Liver (tissue), 9 donors: ENCODE measurements around the gene ARSD. TPM values are rescaled to one million over a fixed set of nuclear protein-coding genes. Genes with fewer than 3 reads are reported as not detected.
A peak's percentile ranks its signal among the peaks of the same experiment; 100 is the strongest.
"Not testable (repeated sequence)": the region's sequence is repeated elsewhere in the genome, so short reads cannot be mapped to it uniquely, and the experiment has no call there.

ENCODE experiments used
- DNase-seq: peaks from one replicate; pipeline ENCODE4 v3.0.0-alpha.2; 2017; ENCODE audit warnings: low spot score
- H3K27ac ChIP-seq, 2 donors: one replicate each; pipeline ENCODE4 v1.7.0; 2013; ENCODE audit warnings: inconsistent platforms in 2 of 2, low read length in 2 of 2, control low read depth in 1 of 2, low read depth in 1 of 2, mild to moderate bottlenecking in 1 of 2
- H3K27me3 ChIP-seq, 4 donors: one replicate each; pipeline versions ENCODE4 v1.6.1 to v1.7.0; 2013; ENCODE audit warnings: low read length in 3 of 4, inconsistent platforms in 1 of 4, mild to moderate bottlenecking in 1 of 4, moderate library complexity in 1 of 4; ENCODE audit not compliant: control insufficient read depth in 4 of 4, insufficient read depth in 4 of 4
- H3K36me3 ChIP-seq, 4 donors: one replicate each; pipeline versions ENCODE4 v1.6.1 to v1.7.0; 2013; ENCODE audit warnings: low read length in 3 of 4, mild to moderate bottlenecking in 3 of 4, low read depth in 1 of 4, moderate library complexity in 1 of 4; ENCODE audit not compliant: control insufficient read depth in 4 of 4, insufficient read depth in 3 of 4
- H3K4me1 ChIP-seq, 4 donors: one replicate each; pipeline versions ENCODE4 v1.6.1 to v1.7.0; 2013; ENCODE audit warnings: low read length in 3 of 4, mild to moderate bottlenecking in 3 of 4, moderate library complexity in 1 of 4; ENCODE audit not compliant: control insufficient read depth in 4 of 4, insufficient read depth in 4 of 4
- H3K4me3 ChIP-seq, 3 donors: one replicate each; pipeline versions ENCODE4 v1.6.1 to v1.7.0; 2013; ENCODE audit warnings: low read length in 3 of 3, control low read depth in 1 of 3, low read depth in 1 of 3, mild to moderate bottlenecking in 1 of 3
- H3K9ac ChIP-seq, 2 donors: one replicate each; pipeline ENCODE4 v1.7.0; 2013; ENCODE audit warnings: low read length in 2 of 2, mild to moderate bottlenecking in 2 of 2, moderate library complexity in 2 of 2, control low read depth in 1 of 2, low read depth in 1 of 2
- H3K9me3 ChIP-seq, 4 donors: one replicate each; pipeline versions ENCODE4 v1.6.1 to v1.7.0; 2013; ENCODE audit warnings: low read length in 3 of 4; ENCODE audit not compliant: control insufficient read depth in 4 of 4
- ATF3 ChIP-seq: IDR thresholded peaks from 2 replicates; pipeline ENCODE4 v1.6.1; 2016; ENCODE audit warnings: antibody characterized with exemption
- EGR1 ChIP-seq, 2 donors: IDR thresholded peaks; 2 replicates each; pipeline ENCODE4 v1.6.1; 2016 to 2018; ENCODE audit warnings: antibody characterized with exemption in 2 of 2, low read depth in 2 of 2
- GABPA ChIP-seq, 2 donors: IDR thresholded peaks in 1 of 2; conservative IDR thresholded peaks in 1 of 2; 2 replicates each; pipeline ENCODE4 v1.6.1; 2016; ENCODE audit warnings: antibody characterized with exemption in 2 of 2, mild to moderate bottlenecking in 1 of 2, moderate library complexity in 1 of 2
- HNF4A ChIP-seq, 2 donors: conservative IDR thresholded peaks; 2 replicates each; pipeline ENCODE4 v1.6.1; 2016; ENCODE audit warnings: antibody characterized with exemption in 2 of 2, mild to moderate bottlenecking in 2 of 2
- MAX ChIP-seq: IDR thresholded peaks from 2 replicates; pipeline ENCODE4 v1.6.1; 2016; ENCODE audit warnings: antibody characterized with exemption
- NR2F2 ChIP-seq: IDR thresholded peaks from 2 replicates; pipeline ENCODE4 v1.6.1; 2016; ENCODE audit warnings: antibody characterized with exemption
- RXRA ChIP-seq, 2 donors: IDR thresholded peaks; 2 replicates each; pipeline ENCODE4 v1.6.1; 2017 to 2018; ENCODE audit warnings: antibody characterized with exemption in 2 of 2, mild to moderate bottlenecking in 1 of 2
- TAF1 ChIP-seq: conservative IDR thresholded peaks from 2 replicates; pipeline ENCODE4 v1.6.1; 2016; ENCODE audit warnings: antibody characterized with exemption, mild to moderate bottlenecking
- YY1 ChIP-seq: IDR thresholded peaks from 2 replicates; pipeline ENCODE4 v1.6.1; 2016; ENCODE audit warnings: antibody characterized with exemption, mild to moderate bottlenecking
- WGBS: extraction: QIAGEN DNeasy Blood & Tissue Kit; methylation state at CpG from one replicate; pipeline ENCODE4 v1.1.7; 2013; 5-methylcytosine and 5-hydroxymethylcytosine counted together
- polyA plus RNA-seq, 2 donors: library from polyadenylated mRNA; stranded (reverse) in 1 of 2; unstranded in 1 of 2; fragments of 200-250 nt in 1 of 2; fragments of >200 nt in 1 of 2; fragmentation: Nextera tagmentation in 1 of 2; extraction: Ambion mirVana in 1 of 2; gene quantifications; one replicate each; pipeline versions ENCODE4 v1.2.1 to v1.2.3, GENCODE V29; 2013 to 2015
- total RNA-seq, 2 donors: library from RNA; depleted of rRNA; stranded (reverse); fragments of >200 nt; gene quantifications; one replicate each; pipeline ENCODE4 v1.2.3, GENCODE V29; 2014
- TF ChIP-seq, protein P1 (sequence below): IDR thresholded peaks from 2 replicates; pipeline ENCODE4 v1.6.1; 2016; ENCODE audit warnings: antibody characterized with exemption, mild to moderate bottlenecking
- donor health status: healthy.
- donor health status: healthy.
- donor health status: healthy.
- donor health status: healthy.
- donor health status: healthy.

The ARSD gene
- total and polyA plus RNA-seq, 4 donors, result 11.3 to 42.4 (median 19.5) TPM

- H3K27ac ChIP-seq, result peak overlapping the region; percentile 95 to 97
Observed at GRCh38 chrX:2928191-2928582, 952 bp downstream of the ARSD start.

GRCh38 chrX:2926664-2927275 is 2.4 kb downstream of the ARSD start:
- WGBS, result 98% methylated on average over 15 of the region's 15 CpGs
- Histone ChIP-seq H3K4me1 (peaks cover 0 to 9% (median 0%) of the 10 kb centered on the region in 4 donors), H3K4me3 (no peak overlapping the region), H3K27me3 (no peaks in the 10 kb centered on the region), H3K36me3 (peaks cover 0 to 12% (median 6%) of the 10 kb centered on the region in 4 donors), H3K27ac (no peak overlapping the region), H3K9ac (no peak overlapping the region), H3K9me3 (no peaks in the 10 kb centered on the region)
- DNase-seq, result no peak
- no peak for TF ChIP-seq TAF1
- TF ChIP-seq, protein P1, sequence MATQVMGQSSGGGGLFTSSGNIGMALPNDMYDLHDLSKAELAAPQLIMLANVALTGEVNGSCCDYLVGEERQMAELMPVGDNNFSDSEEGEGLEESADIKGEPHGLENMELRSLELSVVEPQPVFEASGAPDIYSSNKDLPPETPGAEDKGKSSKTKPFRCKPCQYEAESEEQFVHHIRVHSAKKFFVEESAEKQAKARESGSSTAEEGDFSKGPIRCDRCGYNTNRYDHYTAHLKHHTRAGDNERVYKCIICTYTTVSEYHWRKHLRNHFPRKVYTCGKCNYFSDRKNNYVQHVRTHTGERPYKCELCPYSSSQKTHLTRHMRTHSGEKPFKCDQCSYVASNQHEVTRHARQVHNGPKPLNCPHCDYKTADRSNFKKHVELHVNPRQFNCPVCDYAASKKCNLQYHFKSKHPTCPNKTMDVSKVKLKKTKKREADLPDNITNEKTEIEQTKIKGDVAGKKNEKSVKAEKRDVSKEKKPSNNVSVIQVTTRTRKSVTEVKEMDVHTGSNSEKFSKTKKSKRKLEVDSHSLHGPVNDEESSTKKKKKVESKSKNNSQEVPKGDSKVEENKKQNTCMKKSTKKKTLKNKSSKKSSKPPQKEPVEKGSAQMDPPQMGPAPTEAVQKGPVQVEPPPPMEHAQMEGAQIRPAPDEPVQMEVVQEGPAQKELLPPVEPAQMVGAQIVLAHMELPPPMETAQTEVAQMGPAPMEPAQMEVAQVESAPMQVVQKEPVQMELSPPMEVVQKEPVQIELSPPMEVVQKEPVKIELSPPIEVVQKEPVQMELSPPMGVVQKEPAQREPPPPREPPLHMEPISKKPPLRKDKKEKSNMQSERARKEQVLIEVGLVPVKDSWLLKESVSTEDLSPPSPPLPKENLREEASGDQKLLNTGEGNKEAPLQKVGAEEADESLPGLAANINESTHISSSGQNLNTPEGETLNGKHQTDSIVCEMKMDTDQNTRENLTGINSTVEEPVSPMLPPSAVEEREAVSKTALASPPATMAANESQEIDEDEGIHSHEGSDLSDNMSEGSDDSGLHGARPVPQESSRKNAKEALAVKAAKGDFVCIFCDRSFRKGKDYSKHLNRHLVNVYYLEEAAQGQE, result no peak
- no peak for TF ChIP-seq HNF4A (conservative IDR thresholded peaks at IDR 0.05)
- no peak for TF ChIP-seq YY1
- TF ChIP-seq NR2F2, result no peak
- no peak for TF ChIP-seq MAX
- no peak for TF ChIP-seq RXRA (IDR thresholded peaks at IDR 0.05)
- no peak for TF ChIP-seq GABPA (IDR thresholded peaks at IDR 0.05 in 1 of 2, conservative IDR thresholded peaks at IDR 0.05 in 1 of 2)

More at GRCh38 chrX:2928191-2928582, 952 bp downstream of the ARSD start:
- Histone ChIP-seq H3K9ac (no peak overlapping the region), H3K4me1 (peaks cover 0 to 9% (median 0%) of the 10 kb centered on the region in 4 donors), H3K36me3 (peaks cover 0 to 7% (median 3%) of the 10 kb centered on the region in 4 donors), H3K27me3 (no peaks in the 10 kb centered on the region), H3K9me3 (no peaks in the 10 kb centered on the region), H3K4me3 (peak overlapping the region; percentile 45 to 79 (median 49))
- WGBS, result 2% methylated on average over 27 of the region's 27 CpGs
- TF ChIP-seq ATF3 (no peak), YY1 (no peak), RXRA (IDR thresholded peaks at IDR 0.05) (no peak), EGR1 (IDR thresholded peaks at IDR 0.05; ENCODE audit: low read depth in 2 of 2) (no peak)
- TF ChIP-seq, protein P1, result no peak
- no peak for DNase-seq

GRCh38 chrX:2926255-2926654 is 2.9 kb downstream of the ARSD start:
- 96% methylated on average over 4 of the region's 4 CpGs for WGBS

More at GRCh38 chrX:2926255-2926654, 2.9 kb downstream of the ARSD start:
- H3K36me3 ChIP-seq, result peaks cover 0 to 17% (median 8%) of the 10 kb centered on the region in 4 donors
- not testable (repeated sequence) for H3K9ac ChIP-seq, H3K27ac ChIP-seq, H3K4me1 ChIP-seq, DNase-seq, H3K27me3 ChIP-seq, H3K9me3 ChIP-seq, H3K4me3 ChIP-seq
